HEK293 (cell line): Measurements from ENCODE around the gene TMEM127.

Experiments used
- INSM2 ChIP-seq: fragments of 450-650 bp; formaldehyde crosslinking; IDR thresholded peaks from 2 replicates; pipeline ENCODE4 v1.5.1; 2016; ENCODE audit warnings: missing biosample characterization, missing genetic modification characterization
- KLF1 ChIP-seq: fragments of 450-650 bp; formaldehyde crosslinking; IDR thresholded peaks from 2 replicates; pipeline ENCODE4 v1.5.1; 2016; ENCODE audit warnings: missing biosample characterization, missing genetic modification characterization
- KLF7 ChIP-seq: fragments of 450-650 bp; formaldehyde crosslinking; IDR thresholded peaks from 2 replicates; pipeline ENCODE4 v1.5.1; 2016; ENCODE audit warnings: missing biosample characterization, missing genetic modification characterization, borderline replicate concordance
- OVOL3 ChIP-seq: fragments of 450-650 bp; formaldehyde crosslinking; IDR thresholded peaks from 2 replicates; pipeline ENCODE4 v1.5.1; 2016; ENCODE audit warnings: missing biosample characterization, missing genetic modification characterization
- PBX3 ChIP-seq: sonication (generic); formaldehyde crosslinking; IDR thresholded peaks from 2 replicates; pipeline ENCODE4 v1.8.1; 2022; ENCODE audit warnings: mild to moderate bottlenecking, moderate library complexity, missing genetic modification reagents
- SP2 ChIP-seq: fragments of 450-650 bp; formaldehyde crosslinking; IDR thresholded peaks from 2 replicates; pipeline ENCODE4 v1.5.1; 2016; ENCODE audit warnings: missing biosample characterization, missing genetic modification characterization
- ZBTB1 ChIP-seq: fragments of 450-650 bp; formaldehyde crosslinking; IDR thresholded peaks from 2 replicates; pipeline ENCODE4 v1.5.1; 2016; ENCODE audit warnings: missing biosample characterization, missing genetic modification characterization
- ZBTB8A ChIP-seq: fragments of 450-650 bp; formaldehyde crosslinking; IDR thresholded peaks from 2 replicates; pipeline ENCODE4 v1.5.1; 2016; ENCODE audit warnings: missing biosample characterization, missing genetic modification characterization
- ZFP37 ChIP-seq: fragments of 450-650 bp; formaldehyde crosslinking; IDR thresholded peaks from 2 replicates; pipeline ENCODE4 v1.5.1; 2016; ENCODE audit warnings: missing biosample characterization, missing genetic modification characterization
- ZFP69B ChIP-seq: fragments of 450-650 bp; formaldehyde crosslinking; IDR thresholded peaks from 2 replicates; pipeline ENCODE4 v1.5.1; 2016; ENCODE audit warnings: missing biosample characterization, missing genetic modification characterization
- ZIC2 ChIP-seq: fragments of 450-650 bp; formaldehyde crosslinking; IDR thresholded peaks from 2 replicates; pipeline ENCODE4 v1.5.1; 2016; ENCODE audit warnings: missing biosample characterization, missing genetic modification characterization
- ZNF148 ChIP-seq: fragments of 450-650 bp; formaldehyde crosslinking; IDR thresholded peaks from 2 replicates; pipeline ENCODE4 v1.5.0; 2017; ENCODE audit warnings: missing biosample characterization, missing genetic modification characterization, borderline replicate concordance
- ZNF157 ChIP-seq: fragments of 450-650 bp; formaldehyde crosslinking; IDR thresholded peaks from 2 replicates; pipeline ENCODE4 v1.5.1; 2016; ENCODE audit warnings: missing biosample characterization, missing genetic modification characterization
- ZNF2 ChIP-seq: fragments of 450-650 bp; formaldehyde crosslinking; IDR thresholded peaks from 2 replicates; pipeline ENCODE4 v1.5.1; 2016; ENCODE audit warnings: missing biosample characterization, missing genetic modification characterization
- ZNF266 ChIP-seq: fragments of 450-650 bp; formaldehyde crosslinking; IDR thresholded peaks from 2 replicates; pipeline ENCODE4 v1.5.1; 2016; ENCODE audit warnings: missing biosample characterization, missing genetic modification characterization, low read depth
- ZNF341 ChIP-seq: fragments of 450-650 bp; formaldehyde crosslinking; IDR thresholded peaks from 2 replicates; pipeline ENCODE4; 2016; ENCODE audit warnings: low read depth, missing biosample characterization, missing genetic modification characterization
- ZNF501 ChIP-seq: fragments of 450-650 bp; formaldehyde crosslinking; IDR thresholded peaks from 2 replicates; pipeline ENCODE4 v1.5.1; 2016; ENCODE audit warnings: missing biosample characterization, missing genetic modification characterization
- ZNF514 ChIP-seq: fragments of 450-650 bp; formaldehyde crosslinking; IDR thresholded peaks from 2 replicates; pipeline ENCODE4 v1.5.1; 2016; ENCODE audit warnings: missing biosample characterization, missing genetic modification characterization
- ZNF518A ChIP-seq: fragments of 450-650 bp; formaldehyde crosslinking; conservative IDR thresholded peaks from 2 replicates; pipeline ENCODE4 v1.5.1; 2016; ENCODE audit warnings: low read depth, missing biosample characterization, missing genetic modification characterization
- ZNF596 ChIP-seq: fragments of 450-650 bp; IDR thresholded peaks from 2 replicates; pipeline ENCODE4 v1.5.0; 2018; ENCODE audit warnings: missing biosample characterization, mild to moderate bottlenecking, missing genetic modification characterization, moderate library complexity
- ZNF645 ChIP-seq: fragments of 450-650 bp; formaldehyde crosslinking; IDR thresholded peaks from 2 replicates; pipeline ENCODE4; 2016; ENCODE audit warnings: missing biosample characterization, missing genetic modification characterization
- ZNF792 ChIP-seq: fragments of 450-650 bp; formaldehyde crosslinking; IDR thresholded peaks from 2 replicates; pipeline ENCODE4 v1.5.1; 2016; ENCODE audit warnings: missing biosample characterization, missing genetic modification characterization
- ZSCAN16 ChIP-seq: fragments of 450-650 bp; formaldehyde crosslinking; IDR thresholded peaks from 2 replicates; pipeline ENCODE4 v1.5.1; 2016; ENCODE audit warnings: missing biosample characterization, missing genetic modification characterization
- ZSCAN30 ChIP-seq: fragments of 450-650 bp; IDR thresholded peaks from 2 replicates; pipeline ENCODE4 v1.5.1; 2018; ENCODE audit warnings: missing biosample characterization, mild to moderate bottlenecking, missing genetic modification characterization, moderate library complexity
- ZSCAN5A ChIP-seq: fragments of 450-650 bp; formaldehyde crosslinking; IDR thresholded peaks from 2 replicates; pipeline ENCODE4 v1.5.1; 2016; ENCODE audit warnings: missing biosample characterization, missing genetic modification characterization
- ZXDB ChIP-seq: fragments of 450-650 bp; formaldehyde crosslinking; IDR thresholded peaks from 2 replicates; pipeline ENCODE4 v1.5.1; 2016; ENCODE audit warnings: missing biosample characterization, missing genetic modification characterization

TMEM127 gene

GRCh38 chr2:96265840-96266679 is at the start of gene TMEM127, which contains the start of gene CIAO1 (continued):
- TF ChIP-seq ZXDB (peak; percentile 52; the same call in 1 of the 2 replicates), ZNF157 (tag by site-specific recombination) (no peak), ZNF518A (tag by site-specific recombination) (peak; percentile 69), SP2 (tag by site-specific recombination) (peak; percentile 85), ZIC2 (tag by site-specific recombination) (peak; percentile 94), ZNF341 (tag by site-specific recombination) (peak; percentile 34; the same call in 1 of the 2 replicates), ZBTB8A (tag by site-specific recombination) (peak; percentile 88), ZNF266 (tag by site-specific recombination) (no peak), ZFP37 (tag by site-specific recombination) (peak; percentile 66), PBX3 (CRISPR knock-in tag) (peak; percentile 50), ZSCAN16 (tag by site-specific recombination) (no peak), INSM2 (tag by site-specific recombination) (no peak), OVOL3 (tag by site-specific recombination) (0 out of 2 replicates have a peak, but pooled peaks have one; percentile 36), ZSCAN5A (tag by site-specific recombination) (no peak), ZNF596 (tag by site-specific recombination) (no peak), ZNF514 (tag by site-specific recombination) (no peak), ZNF2 (tag by site-specific recombination) (peak; percentile 63; the same call in 1 of the 2 replicates), ZBTB1 (peak; percentile 97; the same call in 1 of the 2 replicates), KLF1 (tag by site-specific recombination) (peak; percentile 47), ZNF148 (tag by site-specific recombination) (no peak), ZNF645 (no peak), ZSCAN30 (peak; percentile 76), ZFP69B (0 out of 2 replicates have a peak, but pooled peaks have one; percentile 11), ZNF501 (tag by site-specific recombination) (peak; percentile 41; the same call in 1 of the 2 replicates), KLF7 (tag by site-specific recombination) (0 out of 2 replicates have a peak, but pooled peaks have one; percentile 30), ZNF792 (tag by site-specific recombination) (peak; percentile 76; the same call in 1 of the 2 replicates)
